Stomach (tissue), 9 donors: Measurements from ENCODE around the gene ACO2. TPM values are rescaled to one million over a fixed set of nuclear protein-coding genes. Genes with fewer than 3 reads are reported as not detected.
A peak's percentile ranks its signal among the peaks of the same experiment; 100 is the strongest.

Experiments used
- DNase-seq, 2 donors: peaks; one replicate each; pipeline versions ENCODE4 v3.0.0 to v3.0.0-alpha.2; 2013 to 2019
- H3K27ac ChIP-seq, 5 donors: fragments of 200-600 bp in 4 of 5; sonication (generic) in 4 of 5; one replicate each; pipeline ENCODE4 v1.5.1; 2013 to 2019; ENCODE audit warnings: mild to moderate bottlenecking in 1 of 5, moderate library complexity in 1 of 5
- H3K27me3 ChIP-seq, 3 donors: fragments of 200-600 bp; sonication (generic); one replicate each; pipeline ENCODE4 v1.5.1; 2017 to 2019; ENCODE audit warnings: mixed run types in 1 of 3
- H3K36me3 ChIP-seq, 4 donors: fragments of 200-600 bp; sonication (generic); 1 replicate in 3 of 4; 2 replicates in 1 of 4; pipeline ENCODE4 v1.5.1; 2016 to 2019
- H3K4me1 ChIP-seq, 4 donors: fragments of 200-600 bp; sonication (generic); one replicate each; pipeline ENCODE4 v1.5.1; 2016 to 2019
- H3K4me3 ChIP-seq, 4 donors: fragments of 200-600 bp; sonication (generic) in 3 of 4; one replicate each; pipeline ENCODE4 v1.5.1; 2016 to 2019; ENCODE audit warnings: mild to moderate bottlenecking in 1 of 4
- H3K9me3 ChIP-seq, 4 donors: fragments of 200-600 bp; sonication (generic); one replicate each; pipeline ENCODE4 v1.5.1; 2016 to 2019
- CTCF ChIP-seq, 7 experiments: fragments of 450-650 bp in 4 of 7; fragments of 200-600 bp in 3 of 7; sonication (generic) in 3 of 7; IDR thresholded peaks; one replicate each; pipeline ENCODE4 v1.5.1; 2016 to 2019; ENCODE audit warnings: antibody characterized with exemption in 7 of 7, control low read depth in 2 of 7, mild to moderate bottlenecking in 1 of 7
- EP300 ChIP-seq: sonication (generic); formaldehyde crosslinking; IDR thresholded peaks from one replicate; pipeline ENCODE4 v1.6.1; 2017; ENCODE audit warnings: antibody characterized with exemption
- POLR2A ChIP-seq, 4 donors: fragments of 450-650 bp; IDR thresholded peaks; one replicate each; pipeline ENCODE4 v1.6.1; 2016; ENCODE audit warnings: antibody characterized with exemption in 4 of 4, control low read depth in 2 of 4, mild to moderate bottlenecking in 1 of 4, moderate library complexity in 1 of 4
- POLR2AphosphoS5 ChIP-seq, 3 donors: sonication (generic); formaldehyde crosslinking; IDR thresholded peaks; one replicate each; pipeline ENCODE4 v1.6.1; 2016; ENCODE audit warnings: antibody characterized with exemption in 3 of 3
- WGBS, 5 donors: extraction: QIAGEN DNeasy Blood & Tissue Kit in 3 of 5; methylation state at CpG; one replicate each; pipeline versions ENCODE4 v1.1.5 to v1.1.7; 2013 to 2018; 5-methylcytosine and 5-hydroxymethylcytosine counted together
- intact Hi-C: fragments of 100-400 bp; cut with DNase I; formaldehyde crosslinking; loops from one replicate; pipeline ENCODE4 v1.15.1; 2023; ENCODE audit warnings: low total_unique reads
- polyA plus RNA-seq, 3 donors: library from polyadenylated mRNA; stranded (reverse); fragments of 200-250 nt; gene quantifications; one replicate each; pipeline ENCODE4 v1.2.3, GENCODE V29; 2013
- total RNA-seq, 5 donors: library from RNA; depleted of rRNA; stranded (reverse); fragments of >200 nt; gene quantifications; one replicate each; pipeline versions ENCODE4 v1.1.0 to v1.2.3, GENCODE V29; 2014 to 2016
- donor health status: healthy with polysubstance abuse.
- donor health status: Bipolar disorder and iron deficiency.
- donor health status: healthy.

Gene ACO2
- total and polyA plus RNA-seq, 8 donors, result 46.6 to 238 (median 90.1) TPM

- Histone ChIP-seq H3K27ac (no peak overlapping the region), H3K4me1 (peaks cover 0 to 26% (median 8%) of the 10 kb centered on the region in 4 donors), H3K9me3 (no peaks in the 10 kb centered on the region), H3K4me3 (no peak overlapping the region), H3K36me3 (peaks cover 76 to 94% (median 94%) of the 10 kb centered on the region in 4 donors), H3K27me3 (no peaks in the 10 kb centered on the region)
- intact Hi-C loops, result no loop called here
- no peak for TF ChIP-seq EP300
- TF ChIP-seq POLR2AphosphoS5 (IDR thresholded peaks at IDR 0.05), result no peak
- no peak for TF ChIP-seq CTCF (IDR thresholded peaks at IDR 0.05)
- TF ChIP-seq POLR2A (IDR thresholded peaks at IDR 0.05), result no peak
- no peak for DNase-seq
- 88 to 98% (median 91%) methylated on average over 4 of the region's 4 CpGs for WGBS, 5 donors
Measured at GRCh38 chr22:41461901-41462300, 7.0 kb upstream of the ACO2 start.

GRCh38 chr22:41469218-41469851, 418 bp downstream of the ACO2 start:
- Histone ChIP-seq H3K4me3 (peak overlapping the region; percentile 77 to 100 (median 99)), H3K27ac (peak overlapping the region; percentile 95 to 98 (median 97)), H3K9me3 (no peaks in the 10 kb centered on the region), H3K36me3 (peaks cover 23 to 49% (median 39%) of the 10 kb centered on the region in 4 donors), H3K4me1 (peaks cover 18 to 84% (median 62%) of the 10 kb centered on the region in 4 donors), H3K27me3 (no peaks in the 10 kb centered on the region)
- 1 to 2% (median 1%) methylated on average over 19 to 30 of the region's 30 CpGs for WGBS, 5 donors
- no peak for TF ChIP-seq POLR2AphosphoS5 (IDR thresholded peaks at IDR 0.05)
- peak in 1 of 4 donors; percentile 52 for TF ChIP-seq POLR2A (IDR thresholded peaks at IDR 0.05)
- intact Hi-C loops, result no loop called here
- DNase-seq, result peak; percentile 54 to 80

- peaks cover 8 to 34% (median 28%) of the 10 kb centered on the region in 4 donors for H3K36me3 ChIP-seq
- no peak for DNase-seq
- H3K27ac ChIP-seq, result peak overlapping the region in 3 of 5 donors; percentile 95 to 98 (median 97)
- 62 to 80% (median 78%) methylated on average over 2 of the region's 2 CpGs for WGBS, 5 donors
- intact Hi-C loops, result no loop called here
- H3K4me3 ChIP-seq, result no peak overlapping the region
- peaks cover 18 to 85% (median 69%) of the 10 kb centered on the region in 4 donors for H3K4me1 ChIP-seq
- H3K9me3 ChIP-seq, result no peaks in the 10 kb centered on the region
- no peak for TF ChIP-seq EP300
- no peak for TF ChIP-seq CTCF (IDR thresholded peaks at IDR 0.05)
- no peak for TF ChIP-seq POLR2AphosphoS5 (IDR thresholded peaks at IDR 0.05)
- TF ChIP-seq POLR2A (IDR thresholded peaks at IDR 0.05), result no peak
- H3K27me3 ChIP-seq, result no peaks in the 10 kb centered on the region
Measured at GRCh38 chr22:41470886-41471285, 2.0 kb downstream of the ACO2 start.

- Histone ChIP-seq H3K27me3 (no peaks in the 10 kb centered on the region), H3K27ac (peak overlapping the region in 3 of 5 donors; percentile 28 to 98 (median 97)), H3K4me3 (no peak overlapping the region), H3K36me3 (peaks cover 5 to 27% (median 21%) of the 10 kb centered on the region in 4 donors), H3K9me3 (no peaks in the 10 kb centered on the region), H3K4me1 (peaks cover 18 to 85% (median 69%) of the 10 kb centered on the region in 4 donors)
- TF ChIP-seq POLR2A (IDR thresholded peaks at IDR 0.05), result no peak
- no peak for TF ChIP-seq EP300
- TF ChIP-seq POLR2AphosphoS5 (IDR thresholded peaks at IDR 0.05), result peak in 1 of 3 donors; percentile 6
- no peak for TF ChIP-seq CTCF (IDR thresholded peaks at IDR 0.05)
- 56 to 73% (median 63%) methylated on average over 2 of the region's 2 CpGs for WGBS, 5 donors
- DNase-seq, result no peak
- intact Hi-C loops, result no loop called here
Measured at GRCh38 chr22:41471568-41471967, 2.7 kb downstream of the ACO2 start.
